Measurements from ENCODE around the gene PARP9.

GRCh38 chr3:122559906-122560305, 4.2 kb downstream of the PARP9 start:
- TF ChIP-seq CTCF (IDR thresholded peaks at IDR 0.05; ENCODE audit: insufficient read depth, low read length, poor library complexity, severe bottlenecking) (no peak), EZH2phosphoT487 (conservative IDR thresholded peaks at IDR 0.05; ENCODE audit: low read length) (no peak)
